ENCODE measurements around the gene ZMAT3. TPM values are rescaled to one million over a fixed set of nuclear protein-coding genes. Genes with fewer than 3 reads are reported as not detected.

The ZMAT3 gene
- polyA plus RNA-seq, 1 of the 3 experiments (the other 2 are of a cell fraction): 11.9 TPM

- peaks cover 0 to 8% of the 10 kb centered on the region in 2 experiments; a peak in 2 of 4 replicates for H3K4me1 ChIP-seq (ENCODE audit: control insufficient read depth in 1 of 2, insufficient read depth in 2 of 2, low read depth in 1 of 2, low read length in 1 of 2)
- DNase-seq: peak; percentile 50
- peaks cover 5 to 21% of the 10 kb centered on the region in 2 experiments for H3K36me3 ChIP-seq (replicated peaks in 1 of 2; ENCODE audit: control insufficient read depth in 1 of 2, insufficient read depth in 2 of 2, low read length in 1 of 2)
- H3K79me2 ChIP-seq (ENCODE audit: insufficient read depth): no peaks in the 10 kb centered on the region
- no peak overlapping the region; a peak in 1 of 4 replicates for H3K27ac ChIP-seq (ENCODE audit: low read depth in 2 of 2, low read length in 1 of 2)
- H3K9me2 ChIP-seq: no peaks in the 10 kb centered on the region
- ChIA-PET CTCF (interaction anchor here (0.5 to 2.5 kb wide), 45 partner anchors 8 to 579 kb away, joined by 3 to 71 read pairs (median 4); partner anchors contain the start of genes PIK3CA and ZMAT3), POLR2A (no interaction called here)
- H3K4me3 ChIP-seq (ENCODE audit: low read depth in 2 of 2, low read length in 1 of 2): no peak overlapping the region; a peak in 1 of 4 replicates
- H3K9me3 ChIP-seq: no peaks in the 10 kb centered on the region
- H3F3A ChIP-seq (replicated peaks; ENCODE audit: insufficient read depth): peaks cover 13% of the 10 kb centered on the region
- no peak overlapping the region for H2AFZ ChIP-seq (ENCODE audit: low read depth)
- peak; percentile 92 for TF ChIP-seq CTCF (IDR thresholded peaks at IDR 0.05)
- peak; percentile 89 for TF ChIP-seq RAD21 (IDR thresholded peaks at IDR 0.05; ENCODE audit: low read length)
- TF ChIP-seq GATA2 (CRISPR knock-in tag; IDR thresholded peaks at IDR 0.05): no peak
- TF ChIP-seq NRF1 (IDR thresholded peaks at IDR 0.05; ENCODE audit: low read depth, low read length): no peak
- TF ChIP-seq, protein P1, sequence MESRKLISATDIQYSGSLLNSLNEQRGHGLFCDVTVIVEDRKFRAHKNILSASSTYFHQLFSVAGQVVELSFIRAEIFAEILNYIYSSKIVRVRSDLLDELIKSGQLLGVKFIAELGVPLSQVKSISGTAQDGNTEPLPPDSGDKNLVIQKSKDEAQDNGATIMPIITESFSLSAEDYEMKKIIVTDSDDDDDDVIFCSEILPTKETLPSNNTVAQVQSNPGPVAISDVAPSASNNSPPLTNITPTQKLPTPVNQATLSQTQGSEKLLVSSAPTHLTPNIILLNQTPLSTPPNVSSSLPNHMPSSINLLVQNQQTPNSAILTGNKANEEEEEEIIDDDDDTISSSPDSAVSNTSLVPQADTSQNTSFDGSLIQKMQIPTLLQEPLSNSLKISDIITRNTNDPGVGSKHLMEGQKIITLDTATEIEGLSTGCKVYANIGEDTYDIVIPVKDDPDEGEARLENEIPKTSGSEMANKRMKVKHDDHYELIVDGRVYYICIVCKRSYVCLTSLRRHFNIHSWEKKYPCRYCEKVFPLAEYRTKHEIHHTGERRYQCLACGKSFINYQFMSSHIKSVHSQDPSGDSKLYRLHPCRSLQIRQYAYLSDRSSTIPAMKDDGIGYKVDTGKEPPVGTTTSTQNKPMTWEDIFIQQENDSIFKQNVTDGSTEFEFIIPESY (IDR thresholded peaks at IDR 0.05; ENCODE audit: borderline replicate concordance, low read depth): no peak
- TF ChIP-seq SMC3 (IDR thresholded peaks at IDR 0.05; ENCODE audit: low read depth, low read length): peak; percentile 70
- peak; percentile 57; the same call in 1 of the 2 replicates for TF ChIP-seq RCOR1 (IDR thresholded peaks at IDR 0.05; ENCODE audit: low read length)
- H4K20me1 ChIP-seq (ENCODE audit: insufficient read depth): no peaks in the 10 kb centered on the region
- 0% methylated on average over 1 of the region's 1 CpG for WGBS (ENCODE audit: low lambda C conversion rate)
- H3K9ac ChIP-seq: no peak overlapping the region
- no peak overlapping the region for H3K4me2 ChIP-seq
- no peaks in the 10 kb centered on the region for H3K27me3 ChIP-seq (ENCODE audit: insufficient read depth)
These were observed 56.0 kb downstream of the ZMAT3 start for GRCh38 chr3:179015551-179016020.

GRCh38 chr3:179005706-179006105 lies 65.9 kb downstream of the ZMAT3 start:
- Histone ChIP-seq H3F3A (replicated peaks; ENCODE audit: insufficient read depth) (no peaks in the 10 kb centered on the region), H3K4me2 (no peak overlapping the region), H4K20me1 (ENCODE audit: insufficient read depth) (no peaks in the 10 kb centered on the region), H3K4me3 (ENCODE audit: low read depth in 2 of 2, low read length in 1 of 2) (no peak overlapping the region), H3K9me2 (no peaks in the 10 kb centered on the region), H3K9me3 (no peaks in the 10 kb centered on the region; the same call in 1 of the 2 replicates), H3K27me3 (ENCODE audit: insufficient read depth) (no peaks in the 10 kb centered on the region), H3K4me1 (ENCODE audit: control insufficient read depth in 1 of 2, insufficient read depth in 2 of 2, low read depth in 1 of 2, low read length in 1 of 2) (no peaks in the 10 kb centered on the region), H2AFZ (ENCODE audit: low read depth) (no peak overlapping the region), H3K36me3 (replicated peaks in 1 of 2; ENCODE audit: control insufficient read depth in 1 of 2, insufficient read depth in 2 of 2, low read length in 1 of 2) (peaks cover 2 to 3% of the 10 kb centered on the region in 2 experiments), H3K79me2 (ENCODE audit: insufficient read depth) (no peaks in the 10 kb centered on the region), H3K9ac (no peak overlapping the region), H3K27ac (ENCODE audit: low read depth in 2 of 2, low read length in 1 of 2) (no peak overlapping the region)
- POLR2A ChIA-PET: no interaction called here
- CTCF ChIA-PET: interaction anchor here (1.5 to 1.7 kb wide), 2 partner anchors 10 to 141 kb away, joined by 4 to 10 read pairs; no protein-coding TSS in a partner anchor
- 92% methylated on average over 2 of the region's 2 CpGs for WGBS (ENCODE audit: low lambda C conversion rate)
- no peak for DNase-seq
- TF ChIP-seq GABPA (IDR thresholded peaks at IDR 0.05; ENCODE audit: low read depth) (no peak), MAX (IDR thresholded peaks at IDR 0.05; ENCODE audit: low read depth) (no peak), NRF1 (IDR thresholded peaks at IDR 0.05; ENCODE audit: low read depth, low read length) (no peak), RXRA (IDR thresholded peaks at IDR 0.05; ENCODE audit: borderline replicate concordance, low read depth) (no peak), RFX5 (IDR thresholded peaks at IDR 0.05; ENCODE audit: low read length) (no peak), SIN3A (IDR thresholded peaks at IDR 0.05; ENCODE audit: borderline replicate concordance, low read depth, low read length) (no peak), TAF1 (IDR thresholded peaks at IDR 0.05; ENCODE audit: borderline replicate concordance, low read depth, low read length) (no peak), POLR2AphosphoS5 (IDR thresholded peaks at IDR 0.05; ENCODE audit: low read depth, low read length) (no peak), FOXJ3 (CRISPR knock-in tag; IDR thresholded peaks at IDR 0.05) (no peak), EZH2phosphoT487 (IDR thresholded peaks at IDR 0.05; ENCODE audit: borderline replicate concordance, low read depth) (no peak), USF1 (IDR thresholded peaks at IDR 0.05; ENCODE audit: borderline replicate concordance, low read depth) (no peak), IRF3 (IDR thresholded peaks at IDR 0.05; ENCODE audit: low read depth, low read length) (no peak), NFIC (IDR thresholded peaks at IDR 0.05; ENCODE audit: borderline replicate concordance) (no peak)
- TF ChIP-seq, protein P1 (IDR thresholded peaks at IDR 0.05; ENCODE audit: borderline replicate concordance, low read depth): no peak

All from SK-N-SH (cell line).